PFSK-1 (cell line): ENCODE data around the gene CALD1.

ENCODE experiments used
- FOXP2 ChIP-seq: optimal IDR thresholded peaks from 2 replicates; pipeline ENCODE3; 2011; ENCODE audit warnings: borderline replicate concordance, control low read depth, inconsistent platforms; ENCODE audit not compliant: insufficient read depth; ENCODE audit errors: extremely low read length, extremely low read depth
- POLR2AphosphoS5 ChIP-seq: IDR thresholded peaks from 2 replicates; pipeline ENCODE4 v1.6.1; 2012; ENCODE audit warnings: low read depth, mild to moderate bottlenecking, control low read depth, low read length, moderate library complexity
- SIN3A ChIP-seq: IDR thresholded peaks from 2 replicates; pipeline ENCODE4 v1.6.1; 2012; ENCODE audit warnings: mild to moderate bottlenecking, low read length, moderate library complexity, borderline replicate concordance; ENCODE audit not compliant: insufficient read depth
- TAF1 ChIP-seq: IDR thresholded peaks from 2 replicates; pipeline ENCODE4 v1.6.1; 2012; ENCODE audit warnings: low read length, control low read depth, borderline replicate concordance; ENCODE audit not compliant: insufficient read depth
- TF ChIP-seq, protein P1 (sequence below), 2 experiments: IDR thresholded peaks; 2 replicates each; pipeline versions ENCODE4 v1.6.1 to v1.8.0; 2011 to 2012; ENCODE audit warnings: low read depth in 2 of 2, low read length in 2 of 2, control low read depth in 1 of 2, inconsistent platforms in 1 of 2, mild to moderate bottlenecking in 1 of 2, moderate library complexity in 1 of 2; ENCODE audit not compliant: insufficient read depth in 1 of 2

DNA sequence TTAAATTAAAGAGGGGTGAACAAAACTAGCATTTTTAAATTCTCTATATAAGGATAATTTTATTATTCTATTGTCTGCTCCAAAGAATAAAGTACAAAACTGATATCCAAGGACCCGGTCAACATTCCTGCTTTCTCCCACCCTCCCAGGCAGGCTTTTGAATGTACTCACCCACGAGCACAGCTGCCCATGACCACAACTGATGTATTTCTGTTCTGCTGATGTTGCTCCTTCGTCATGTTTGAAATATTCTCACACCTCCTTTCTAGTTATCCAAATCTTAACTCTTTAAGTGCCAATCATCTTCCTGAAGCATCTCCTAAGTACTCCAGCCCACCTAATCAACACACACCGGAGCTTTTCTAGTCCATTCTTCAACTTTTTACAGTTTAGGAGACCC, 46.7 kb downstream of the CALD1 start:
- TF ChIP-seq POLR2AphosphoS5: no peak
- TF ChIP-seq SIN3A: no peak
- TF ChIP-seq TAF1: no peak
- no peak for TF ChIP-seq FOXP2
- TF ChIP-seq, protein P1, sequence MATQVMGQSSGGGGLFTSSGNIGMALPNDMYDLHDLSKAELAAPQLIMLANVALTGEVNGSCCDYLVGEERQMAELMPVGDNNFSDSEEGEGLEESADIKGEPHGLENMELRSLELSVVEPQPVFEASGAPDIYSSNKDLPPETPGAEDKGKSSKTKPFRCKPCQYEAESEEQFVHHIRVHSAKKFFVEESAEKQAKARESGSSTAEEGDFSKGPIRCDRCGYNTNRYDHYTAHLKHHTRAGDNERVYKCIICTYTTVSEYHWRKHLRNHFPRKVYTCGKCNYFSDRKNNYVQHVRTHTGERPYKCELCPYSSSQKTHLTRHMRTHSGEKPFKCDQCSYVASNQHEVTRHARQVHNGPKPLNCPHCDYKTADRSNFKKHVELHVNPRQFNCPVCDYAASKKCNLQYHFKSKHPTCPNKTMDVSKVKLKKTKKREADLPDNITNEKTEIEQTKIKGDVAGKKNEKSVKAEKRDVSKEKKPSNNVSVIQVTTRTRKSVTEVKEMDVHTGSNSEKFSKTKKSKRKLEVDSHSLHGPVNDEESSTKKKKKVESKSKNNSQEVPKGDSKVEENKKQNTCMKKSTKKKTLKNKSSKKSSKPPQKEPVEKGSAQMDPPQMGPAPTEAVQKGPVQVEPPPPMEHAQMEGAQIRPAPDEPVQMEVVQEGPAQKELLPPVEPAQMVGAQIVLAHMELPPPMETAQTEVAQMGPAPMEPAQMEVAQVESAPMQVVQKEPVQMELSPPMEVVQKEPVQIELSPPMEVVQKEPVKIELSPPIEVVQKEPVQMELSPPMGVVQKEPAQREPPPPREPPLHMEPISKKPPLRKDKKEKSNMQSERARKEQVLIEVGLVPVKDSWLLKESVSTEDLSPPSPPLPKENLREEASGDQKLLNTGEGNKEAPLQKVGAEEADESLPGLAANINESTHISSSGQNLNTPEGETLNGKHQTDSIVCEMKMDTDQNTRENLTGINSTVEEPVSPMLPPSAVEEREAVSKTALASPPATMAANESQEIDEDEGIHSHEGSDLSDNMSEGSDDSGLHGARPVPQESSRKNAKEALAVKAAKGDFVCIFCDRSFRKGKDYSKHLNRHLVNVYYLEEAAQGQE (IDR thresholded peaks at IDR 0.05; ENCODE audit: insufficient read depth in 1 of 2, low read depth in 2 of 2, low read length in 2 of 2): no peak
